ENCODE data around the gene SYNE2.
A peak's percentile ranks its signal among the peaks of the same experiment; 100 is the strongest.
"Not testable (repeated sequence)": the region's sequence is repeated elsewhere in the genome, so short reads cannot be mapped to it uniquely, and the experiment has no call there.

Gene SYNE2

GRCh38 chr14:64158608-64159007 is 305.8 kb downstream of the SYNE2 start:
- H3K27me3 ChIP-seq (ENCODE audit: insufficient read depth, low read length) = no peaks in the 10 kb centered on the region
- no peak overlapping the region; the same call in 1 of the 2 replicates for H3K9ac ChIP-seq (ENCODE audit: low read depth, low read length)
- no peak overlapping the region for H3K4me3 ChIP-seq (ENCODE audit: low read length)
- no peak overlapping the region for H3K27ac ChIP-seq (ENCODE audit: low read length)
- no peaks in the 10 kb centered on the region for H3K4me1 ChIP-seq (ENCODE audit: insufficient read depth, low read length)
- no peaks in the 10 kb centered on the region for H3K9me3 ChIP-seq (ENCODE audit: insufficient read depth, low read depth, low read length)
- H3K36me3 ChIP-seq (ENCODE audit: insufficient read depth, low read depth, low read length) = peaks cover 47% of the 10 kb centered on the region

- H3K4me3 ChIP-seq (ENCODE audit: low read length) = no peak overlapping the region
- no peaks in the 10 kb centered on the region for H3K27me3 ChIP-seq (ENCODE audit: insufficient read depth, low read length)
- no peak overlapping the region for H3K9ac ChIP-seq (ENCODE audit: low read depth, low read length)
- peaks cover 50% of the 10 kb centered on the region for H3K36me3 ChIP-seq (ENCODE audit: insufficient read depth, low read depth, low read length)
- H3K27ac ChIP-seq (ENCODE audit: low read length) = no peak overlapping the region
- H3K9me3 ChIP-seq (ENCODE audit: insufficient read depth, low read depth, low read length) = no peaks in the 10 kb centered on the region
- no peaks in the 10 kb centered on the region for H3K4me1 ChIP-seq (ENCODE audit: insufficient read depth, low read length)
Measured at GRCh38 chr14:64159588-64159987, 306.8 kb downstream of the SYNE2 start.

- Histone ChIP-seq H3K9ac (ENCODE audit: low read depth, low read length) (no peak overlapping the region), H3K9me3 (ENCODE audit: insufficient read depth, low read depth, low read length) (no peaks in the 10 kb centered on the region), H3K27me3 (ENCODE audit: insufficient read depth, low read length) (no peaks in the 10 kb centered on the region), H3K4me3 (ENCODE audit: low read length) (no peak overlapping the region), H3K36me3 (ENCODE audit: insufficient read depth, low read depth, low read length) (peaks cover 48% of the 10 kb centered on the region), H3K27ac (ENCODE audit: low read length) (no peak overlapping the region), H3K4me1 (ENCODE audit: insufficient read depth, low read length) (no peaks in the 10 kb centered on the region)
Measured at GRCh38 chr14:64170181-64170580, 317.4 kb downstream of the SYNE2 start.

DNA sequence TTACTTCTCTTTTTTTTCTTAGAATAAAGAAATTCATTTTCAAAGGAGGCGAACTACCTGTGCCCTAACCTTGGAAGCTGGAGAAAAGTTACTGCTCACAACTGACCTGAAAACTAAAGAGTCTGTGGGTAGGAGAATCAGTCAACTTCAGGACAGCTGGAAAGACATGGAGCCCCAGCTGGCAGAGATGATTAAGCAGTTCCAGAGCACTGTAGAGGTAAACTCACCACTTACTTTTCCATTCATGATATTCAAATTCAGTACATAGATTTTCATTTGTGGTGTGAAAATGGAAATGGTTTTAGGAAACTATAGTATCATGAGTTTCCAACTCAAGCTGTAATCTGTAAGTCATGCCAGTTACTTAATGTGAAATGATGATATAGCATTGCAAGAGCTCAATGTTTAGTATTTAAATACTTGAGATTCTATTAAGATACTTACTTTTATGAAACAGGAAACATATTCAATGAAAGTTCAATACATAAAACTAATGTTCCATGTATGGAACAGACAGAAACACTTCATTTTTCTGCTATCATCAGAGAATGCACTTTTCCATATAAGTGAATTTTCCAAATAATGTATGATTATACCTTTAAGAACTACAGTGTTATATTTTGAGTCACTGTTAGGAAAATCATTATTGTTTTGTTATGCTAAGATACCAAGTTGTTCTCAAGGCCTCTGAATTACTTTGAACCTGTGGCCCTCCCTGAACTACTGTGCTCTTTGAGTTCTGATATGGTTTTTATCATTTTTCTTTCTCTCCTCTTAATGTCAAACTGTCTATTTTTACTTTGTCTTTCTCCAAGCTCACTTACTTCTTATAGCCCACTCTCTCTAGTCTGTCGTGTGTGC is 322.3 kb downstream of the SYNE2 start:
- Histone ChIP-seq H3K27me3 (ENCODE audit: insufficient read depth, low read length) (no peaks in the 10 kb centered on the region), H3K4me3 (ENCODE audit: low read length) (no peak overlapping the region), H3K9me3 (ENCODE audit: insufficient read depth, low read depth, low read length) (no peaks in the 10 kb centered on the region), H3K4me1 (ENCODE audit: insufficient read depth, low read length) (no peaks in the 10 kb centered on the region), H3K27ac (ENCODE audit: low read length) (no peak overlapping the region), H3K36me3 (ENCODE audit: insufficient read depth, low read depth, low read length) (peaks cover 20% of the 10 kb centered on the region), H3K9ac (ENCODE audit: low read depth, low read length) (no peak overlapping the region)

- Histone ChIP-seq H3K27ac (ENCODE audit: low read length) (no peak overlapping the region), H3K9me3 (ENCODE audit: insufficient read depth, low read depth, low read length) (no peaks in the 10 kb centered on the region), H3K4me1 (ENCODE audit: insufficient read depth, low read length) (no peaks in the 10 kb centered on the region), H3K9ac (ENCODE audit: low read depth, low read length) (no peak overlapping the region), H3K4me3 (ENCODE audit: low read length) (no peak overlapping the region), H3K36me3 (ENCODE audit: insufficient read depth, low read depth, low read length) (peaks cover 19% of the 10 kb centered on the region), H3K27me3 (ENCODE audit: insufficient read depth, low read length) (no peaks in the 10 kb centered on the region)
Measured at GRCh38 chr14:64176330-64176729, 323.5 kb downstream of the SYNE2 start.

- Histone ChIP-seq H3K27me3 (ENCODE audit: insufficient read depth, low read length) (no peaks in the 10 kb centered on the region), H3K36me3 (ENCODE audit: insufficient read depth, low read depth, low read length) (peaks cover 19% of the 10 kb centered on the region), H3K4me1 (ENCODE audit: insufficient read depth, low read length) (no peaks in the 10 kb centered on the region), H3K4me3 (ENCODE audit: low read length) (no peak overlapping the region), H3K27ac (ENCODE audit: low read length) (no peak overlapping the region), H3K9ac (ENCODE audit: low read depth, low read length) (no peak overlapping the region), H3K9me3 (ENCODE audit: insufficient read depth, low read depth, low read length) (no peaks in the 10 kb centered on the region)
Measured at GRCh38 chr14:64178814-64179213, 326.0 kb downstream of the SYNE2 start.

DNA sequence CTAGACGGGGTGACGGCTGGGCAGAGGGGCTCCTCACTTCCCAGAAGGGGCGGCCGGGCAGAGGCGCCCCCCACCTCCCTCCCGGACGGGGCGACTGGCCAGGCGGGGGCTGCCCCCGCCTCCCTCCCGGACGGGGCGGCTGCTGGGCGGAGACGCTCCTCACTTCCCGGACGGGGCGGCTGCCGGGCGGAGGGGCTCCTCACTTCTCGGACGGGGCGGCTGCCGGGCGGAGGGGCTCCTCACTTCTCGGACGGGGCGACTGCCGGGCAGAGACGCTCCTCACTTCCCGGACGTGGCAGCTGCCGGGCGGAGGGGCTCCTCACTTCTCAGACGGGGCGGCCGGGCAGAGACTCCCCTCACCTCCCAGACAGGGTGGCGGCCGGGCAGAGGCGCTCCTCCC is 330.1 kb downstream of the SYNE2 start:
- H3K9me3 ChIP-seq (ENCODE audit: insufficient read depth, low read depth, low read length); H3K27ac ChIP-seq (ENCODE audit: low read length); H3K27me3 ChIP-seq (ENCODE audit: insufficient read depth, low read length); H3K4me3 ChIP-seq (ENCODE audit: low read length); H3K9ac ChIP-seq (ENCODE audit: low read depth, low read length); H3K4me1 ChIP-seq (ENCODE audit: insufficient read depth, low read length): not testable (repeated sequence)
- H3K36me3 ChIP-seq (ENCODE audit: insufficient read depth, low read depth, low read length) = peaks cover 23% of the 10 kb centered on the region

GRCh38 chr14:64184103-64184729 is 331.4 kb downstream of the SYNE2 start:
- Histone ChIP-seq H3K4me1 (ENCODE audit: insufficient read depth, low read length) (peaks cover 16% of the 10 kb centered on the region; the same call in 1 of the 2 replicates), H3K9ac (ENCODE audit: low read depth, low read length) (no peak overlapping the region), H3K27me3 (ENCODE audit: insufficient read depth, low read length) (no peaks in the 10 kb centered on the region), H3K4me3 (ENCODE audit: low read length) (no peak overlapping the region), H3K36me3 (ENCODE audit: insufficient read depth, low read depth, low read length) (peaks cover 27% of the 10 kb centered on the region), H3K27ac (ENCODE audit: low read length) (no peak overlapping the region), H3K9me3 (ENCODE audit: insufficient read depth, low read depth, low read length) (peaks cover 7% of the 10 kb centered on the region)

DNA sequence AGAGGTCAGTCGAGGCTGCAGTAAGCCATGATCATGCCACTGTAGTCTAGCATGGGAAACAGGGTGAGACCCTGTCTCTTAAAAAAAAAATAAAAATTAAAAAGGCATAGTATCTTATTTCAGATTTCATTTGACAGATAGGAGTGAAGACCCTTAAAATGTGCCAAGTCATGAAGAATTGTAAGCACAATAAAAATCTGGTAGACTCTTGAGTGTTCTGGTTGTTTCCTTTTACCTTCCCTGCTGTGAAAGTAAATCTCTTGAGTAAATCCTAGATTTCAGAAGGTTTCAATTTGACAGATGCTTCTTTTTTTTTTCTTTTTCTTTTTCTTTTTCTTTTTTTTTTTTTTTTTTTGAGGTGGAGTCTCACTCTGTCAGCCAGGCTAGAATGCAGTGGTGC is 332.4 kb downstream of the SYNE2 start:
- no peak overlapping the region for H3K27ac ChIP-seq (ENCODE audit: low read length)
- H3K9ac ChIP-seq (ENCODE audit: low read depth, low read length) = no peak overlapping the region
- peaks cover 16% of the 10 kb centered on the region; the same call in 1 of the 2 replicates for H3K4me1 ChIP-seq (ENCODE audit: insufficient read depth, low read length)
- no peak overlapping the region for H3K4me3 ChIP-seq (ENCODE audit: low read length)
- H3K36me3 ChIP-seq (ENCODE audit: insufficient read depth, low read depth, low read length) = peaks cover 33% of the 10 kb centered on the region
- peaks cover 7% of the 10 kb centered on the region for H3K9me3 ChIP-seq (ENCODE audit: insufficient read depth, low read depth, low read length)
- no peaks in the 10 kb centered on the region for H3K27me3 ChIP-seq (ENCODE audit: insufficient read depth, low read length)

DNA sequence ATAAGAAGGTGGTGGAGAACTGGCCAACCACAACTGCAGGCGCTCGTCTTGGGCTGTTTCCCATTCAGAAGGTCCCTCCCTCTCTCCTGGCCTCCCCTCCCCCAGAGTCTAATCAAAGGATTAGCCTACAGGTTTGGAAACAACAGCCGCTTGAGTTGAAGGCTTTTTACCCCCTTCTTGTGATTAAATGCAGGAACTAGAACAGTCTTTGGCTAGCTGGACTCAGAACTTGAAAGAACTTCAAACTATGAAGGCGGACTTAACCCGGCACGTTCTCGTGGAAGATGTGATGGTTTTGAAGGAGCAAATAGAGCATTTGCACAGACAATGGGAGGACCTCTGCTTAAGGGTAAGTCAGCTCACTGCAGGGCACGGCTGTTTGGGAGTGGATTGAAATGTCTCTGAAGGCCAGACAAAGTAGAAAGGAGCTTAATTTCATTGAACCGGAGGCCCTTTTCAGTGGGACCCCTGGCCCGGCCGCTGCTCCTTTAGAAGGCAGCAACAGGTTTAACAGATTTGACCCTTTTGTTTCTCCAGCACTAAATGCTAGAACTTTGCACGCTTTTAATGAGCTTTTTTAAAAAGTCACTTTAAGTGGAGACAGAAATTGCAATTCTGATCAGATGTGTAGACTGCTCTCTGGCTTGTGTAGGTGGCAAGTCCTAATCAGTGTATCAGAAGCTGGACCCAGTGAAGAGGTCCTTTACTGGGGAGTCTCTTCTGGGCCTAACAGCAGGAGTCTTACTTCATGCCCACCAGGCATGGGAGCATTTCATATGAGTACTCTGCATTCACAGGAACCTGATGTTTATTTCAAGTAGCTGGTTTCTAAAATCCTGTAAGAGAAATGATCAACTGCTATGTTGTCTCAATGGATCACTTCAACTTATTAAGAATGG is 333.7 kb downstream of the SYNE2 start:
- Histone ChIP-seq H3K9me3 (ENCODE audit: insufficient read depth, low read depth, low read length) (peaks cover 7% of the 10 kb centered on the region), H3K27me3 (ENCODE audit: insufficient read depth, low read length) (no peaks in the 10 kb centered on the region), H3K4me3 (ENCODE audit: low read length) (peak overlapping the region; percentile 79), H3K27ac (ENCODE audit: low read length) (peak overlapping the region; percentile 77), H3K4me1 (ENCODE audit: insufficient read depth, low read length) (peaks cover 16% of the 10 kb centered on the region; the same call in 1 of the 2 replicates), H3K36me3 (ENCODE audit: insufficient read depth, low read depth, low read length) (peaks cover 40% of the 10 kb centered on the region), H3K9ac (ENCODE audit: low read depth, low read length) (peak overlapping the region; percentile 71)

DNA sequence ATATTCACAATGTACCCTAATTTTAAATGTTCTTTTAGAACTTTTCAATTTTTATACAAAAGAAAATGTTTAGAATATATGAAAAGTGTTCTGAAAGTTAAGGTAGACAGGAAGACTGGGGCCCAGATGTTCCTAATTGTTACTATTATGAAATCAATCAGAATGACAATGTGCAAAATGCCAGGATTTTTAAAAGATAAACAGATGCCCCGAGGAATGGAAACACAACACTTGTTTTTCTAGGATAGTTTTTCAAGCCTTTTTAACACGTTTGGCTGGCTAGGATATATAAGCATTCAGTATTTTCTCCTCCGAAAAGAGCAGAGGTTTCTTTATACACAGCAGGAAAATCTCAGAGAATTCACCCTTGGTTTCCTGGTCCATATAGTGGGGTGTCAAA is 334.5 kb downstream of the SYNE2 start:
- H3K4me1 ChIP-seq (ENCODE audit: insufficient read depth, low read length) = peaks cover 18% of the 10 kb centered on the region; the same call in 1 of the 2 replicates
- H3K9ac ChIP-seq (ENCODE audit: low read depth, low read length) = peak overlapping the region; percentile 71
- H3K9me3 ChIP-seq (ENCODE audit: insufficient read depth, low read depth, low read length) = peaks cover 7% of the 10 kb centered on the region
- no peaks in the 10 kb centered on the region for H3K27me3 ChIP-seq (ENCODE audit: insufficient read depth, low read length)
- peak overlapping the region; percentile 37 for H3K27ac ChIP-seq (ENCODE audit: low read length)
- H3K36me3 ChIP-seq (ENCODE audit: insufficient read depth, low read depth, low read length) = peaks cover 48% of the 10 kb centered on the region
- peak overlapping the region; percentile 79 for H3K4me3 ChIP-seq (ENCODE audit: low read length)
